ENCODE data around the gene DNTT.

DNTT gene

GRCh38 chr10:96322275-96322674 lies 18.0 kb downstream of the DNTT start:
- Histone ChIP-seq H3K9ac (ENCODE audit: low read depth, low read length, poor library complexity, severe bottlenecking) (no peak overlapping the region), H3K27me3 (ENCODE audit: insufficient read depth, low read length, poor library complexity, severe bottlenecking) (no peaks in the 10 kb centered on the region), H3K4me3 (ENCODE audit: low read length, poor library complexity, severe bottlenecking) (no peak overlapping the region), H3F3A (ENCODE audit: low read depth) (no peaks in the 10 kb centered on the region), H3K79me2 (ENCODE audit: insufficient read depth, low read length) (no peaks in the 10 kb centered on the region), H3K4me2 (ENCODE audit: low read depth, low read length, poor library complexity, severe bottlenecking) (no peak overlapping the region), H3K4me1 (ENCODE audit: insufficient read depth, low read length, poor library complexity, severe bottlenecking) (no peaks in the 10 kb centered on the region), H4K20me1 (ENCODE audit: insufficient read depth, low read length, poor library complexity, severe bottlenecking) (no peaks in the 10 kb centered on the region), H2AFZ (ENCODE audit: low read length) (no peak overlapping the region), H3K36me3 (ENCODE audit: insufficient read depth, low read length) (no peaks in the 10 kb centered on the region), H3K9me3 (ENCODE audit: insufficient read depth, low read depth, low read length) (no peaks in the 10 kb centered on the region), H3K9me2 (replicated peaks; ENCODE audit: low read depth, low read length) (no peaks in the 10 kb centered on the region)
- TF ChIP-seq EZH2phosphoT487 (IDR thresholded peaks at IDR 0.05; ENCODE audit: borderline replicate concordance): no peak
- TF ChIP-seq, protein P1, sequence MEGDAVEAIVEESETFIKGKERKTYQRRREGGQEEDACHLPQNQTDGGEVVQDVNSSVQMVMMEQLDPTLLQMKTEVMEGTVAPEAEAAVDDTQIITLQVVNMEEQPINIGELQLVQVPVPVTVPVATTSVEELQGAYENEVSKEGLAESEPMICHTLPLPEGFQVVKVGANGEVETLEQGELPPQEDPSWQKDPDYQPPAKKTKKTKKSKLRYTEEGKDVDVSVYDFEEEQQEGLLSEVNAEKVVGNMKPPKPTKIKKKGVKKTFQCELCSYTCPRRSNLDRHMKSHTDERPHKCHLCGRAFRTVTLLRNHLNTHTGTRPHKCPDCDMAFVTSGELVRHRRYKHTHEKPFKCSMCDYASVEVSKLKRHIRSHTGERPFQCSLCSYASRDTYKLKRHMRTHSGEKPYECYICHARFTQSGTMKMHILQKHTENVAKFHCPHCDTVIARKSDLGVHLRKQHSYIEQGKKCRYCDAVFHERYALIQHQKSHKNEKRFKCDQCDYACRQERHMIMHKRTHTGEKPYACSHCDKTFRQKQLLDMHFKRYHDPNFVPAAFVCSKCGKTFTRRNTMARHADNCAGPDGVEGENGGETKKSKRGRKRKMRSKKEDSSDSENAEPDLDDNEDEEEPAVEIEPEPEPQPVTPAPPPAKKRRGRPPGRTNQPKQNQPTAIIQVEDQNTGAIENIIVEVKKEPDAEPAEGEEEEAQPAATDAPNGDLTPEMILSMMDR (conservative IDR thresholded peaks at IDR 0.05; ENCODE audit: low read length): no peak

DNA sequence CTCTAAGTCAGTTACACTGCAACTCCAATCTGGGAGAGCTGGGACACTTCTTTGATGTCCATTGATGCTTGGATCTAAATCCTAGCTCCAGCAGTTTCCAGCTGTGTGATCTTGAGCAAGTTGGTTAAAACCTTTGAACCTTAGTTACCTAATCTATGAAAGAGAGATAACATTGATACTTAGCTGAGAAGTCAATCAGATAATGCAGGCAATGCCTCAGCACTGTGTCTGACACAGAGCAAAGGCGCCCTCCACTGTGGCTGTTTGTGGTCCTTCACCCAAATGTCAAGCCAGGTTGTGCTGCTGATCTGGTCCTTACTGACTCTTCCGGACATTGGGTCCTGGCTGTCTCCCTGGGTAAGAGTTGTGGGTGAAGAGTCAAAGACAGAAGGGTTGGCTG lies 20.2 kb downstream of the DNTT start:
- Histone ChIP-seq H3K9me2 (replicated peaks; ENCODE audit: low read depth, low read length) (no peaks in the 10 kb centered on the region), H2AFZ (ENCODE audit: low read length) (no peak overlapping the region), H3K4me2 (ENCODE audit: low read depth, low read length, poor library complexity, severe bottlenecking) (no peak overlapping the region), H3K4me1 (ENCODE audit: insufficient read depth, low read length, poor library complexity, severe bottlenecking) (no peaks in the 10 kb centered on the region), H3K4me3 (ENCODE audit: low read length, poor library complexity, severe bottlenecking) (no peak overlapping the region), H3K9ac (ENCODE audit: low read depth, low read length, poor library complexity, severe bottlenecking) (no peak overlapping the region), H3K9me3 (ENCODE audit: insufficient read depth, low read depth, low read length) (no peaks in the 10 kb centered on the region), H3K79me2 (ENCODE audit: insufficient read depth, low read length) (no peaks in the 10 kb centered on the region), H3K27me3 (ENCODE audit: insufficient read depth, low read length, poor library complexity, severe bottlenecking) (no peaks in the 10 kb centered on the region), H4K20me1 (ENCODE audit: insufficient read depth, low read length, poor library complexity, severe bottlenecking) (no peaks in the 10 kb centered on the region), H3F3A (ENCODE audit: low read depth) (no peaks in the 10 kb centered on the region), H3K36me3 (ENCODE audit: insufficient read depth, low read length) (no peaks in the 10 kb centered on the region)
- no peak for TF ChIP-seq EZH2phosphoT487 (IDR thresholded peaks at IDR 0.05; ENCODE audit: borderline replicate concordance)
- TF ChIP-seq, protein P1 (conservative IDR thresholded peaks at IDR 0.05; ENCODE audit: low read length): no peak

- no peaks in the 10 kb centered on the region for H3K27me3 ChIP-seq (ENCODE audit: insufficient read depth, low read length, poor library complexity, severe bottlenecking)
- H3K9me2 ChIP-seq (replicated peaks; ENCODE audit: low read depth, low read length): no peaks in the 10 kb centered on the region
- no peaks in the 10 kb centered on the region for H4K20me1 ChIP-seq (ENCODE audit: insufficient read depth, low read length, poor library complexity, severe bottlenecking)
- H3K4me2 ChIP-seq (ENCODE audit: low read depth, low read length, poor library complexity, severe bottlenecking): no peak overlapping the region
- H3K9ac ChIP-seq (ENCODE audit: low read depth, low read length, poor library complexity, severe bottlenecking): no peak overlapping the region
- no peak overlapping the region for H3K4me3 ChIP-seq (ENCODE audit: low read length, poor library complexity, severe bottlenecking)
- H3F3A ChIP-seq (ENCODE audit: low read depth): no peaks in the 10 kb centered on the region
- TF ChIP-seq, protein P1 (conservative IDR thresholded peaks at IDR 0.05; ENCODE audit: low read length): no peak
- TF ChIP-seq EZH2phosphoT487 (IDR thresholded peaks at IDR 0.05; ENCODE audit: borderline replicate concordance): no peak
- H3K9me3 ChIP-seq (ENCODE audit: insufficient read depth, low read depth, low read length): no peaks in the 10 kb centered on the region
- H3K4me1 ChIP-seq (ENCODE audit: insufficient read depth, low read length, poor library complexity, severe bottlenecking): no peaks in the 10 kb centered on the region
- no peaks in the 10 kb centered on the region for H3K36me3 ChIP-seq (ENCODE audit: insufficient read depth, low read length)
- H2AFZ ChIP-seq (ENCODE audit: low read length): no peak overlapping the region
- H3K79me2 ChIP-seq (ENCODE audit: insufficient read depth, low read length): no peaks in the 10 kb centered on the region
Measured at GRCh38 chr10:96325719-96326373, 21.6 kb downstream of the DNTT start.
